PC-3 (cell line): Measurements from ENCODE around the gene GNAT2.

Experiments used
- EZH2 ChIP-seq: fragments of 300-600 bp; sonication (generic); IDR thresholded peaks from one replicate; pipeline ENCODE4 v1.6.1; 2017; ENCODE audit warnings: antibody characterized with exemption, mild to moderate bottlenecking, low read length; ENCODE audit not compliant: unreplicated experiment
- TF ChIP-seq, protein P1 (sequence below): fragments of 300-600 bp; sonication (generic); conservative IDR thresholded peaks from 2 replicates; pipeline ENCODE4 v1.5.1; 2017; ENCODE audit warnings: antibody characterized with exemption, low read depth, mild to moderate bottlenecking, low read length

- no peak for TF ChIP-seq EZH2
- TF ChIP-seq, protein P1, sequence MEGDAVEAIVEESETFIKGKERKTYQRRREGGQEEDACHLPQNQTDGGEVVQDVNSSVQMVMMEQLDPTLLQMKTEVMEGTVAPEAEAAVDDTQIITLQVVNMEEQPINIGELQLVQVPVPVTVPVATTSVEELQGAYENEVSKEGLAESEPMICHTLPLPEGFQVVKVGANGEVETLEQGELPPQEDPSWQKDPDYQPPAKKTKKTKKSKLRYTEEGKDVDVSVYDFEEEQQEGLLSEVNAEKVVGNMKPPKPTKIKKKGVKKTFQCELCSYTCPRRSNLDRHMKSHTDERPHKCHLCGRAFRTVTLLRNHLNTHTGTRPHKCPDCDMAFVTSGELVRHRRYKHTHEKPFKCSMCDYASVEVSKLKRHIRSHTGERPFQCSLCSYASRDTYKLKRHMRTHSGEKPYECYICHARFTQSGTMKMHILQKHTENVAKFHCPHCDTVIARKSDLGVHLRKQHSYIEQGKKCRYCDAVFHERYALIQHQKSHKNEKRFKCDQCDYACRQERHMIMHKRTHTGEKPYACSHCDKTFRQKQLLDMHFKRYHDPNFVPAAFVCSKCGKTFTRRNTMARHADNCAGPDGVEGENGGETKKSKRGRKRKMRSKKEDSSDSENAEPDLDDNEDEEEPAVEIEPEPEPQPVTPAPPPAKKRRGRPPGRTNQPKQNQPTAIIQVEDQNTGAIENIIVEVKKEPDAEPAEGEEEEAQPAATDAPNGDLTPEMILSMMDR = no peak
Observed at GRCh38 chr1:109629372-109630030, 10.1 kb upstream of the GNAT2 start.
